ENCODE data around the gene GIMAP6.

GRCh38 chr7:150586068-150586784, 46.0 kb downstream of the GIMAP6 start:
- TF ChIP-seq POLR2AphosphoS5 (IDR thresholded peaks at IDR 0.05; ENCODE audit: borderline replicate concordance, low read depth, low read length) (no peak), EZH2 (IDR thresholded peaks at IDR 0.05) (no peak)
